KMS-11 (cell line): Measurements from ENCODE around the gene TCF7L1.

Experiments used
- H2AFZ ChIP-seq: fragments of 200-600 bp; sonication (generic); 2 replicates; pipeline ENCODE4 v1.6.1; 2016; ENCODE audit warnings: antibody characterized with exemption, mixed run types, low read depth
- H3K27ac ChIP-seq: fragments of 200-600 bp; sonication (generic); 2 replicates; pipeline ENCODE4 v1.6.1; 2016; ENCODE audit warnings: mild to moderate bottlenecking, mixed run types
- H3K27me3 ChIP-seq: fragments of 200-600 bp; sonication (generic); 2 replicates; pipeline ENCODE4 v1.6.1; 2017; ENCODE audit warnings: mild to moderate bottlenecking, low read depth, mixed run types, moderate library complexity; ENCODE audit not compliant: insufficient read depth
- H3K36me3 ChIP-seq: fragments of 200-600 bp; sonication (generic); 2 replicates; pipeline ENCODE4 v1.6.1; 2017; ENCODE audit warnings: mild to moderate bottlenecking, mixed run types; ENCODE audit not compliant: insufficient read depth
- H3K4me1 ChIP-seq: fragments of 200-600 bp; sonication (generic); 2 replicates; pipeline ENCODE4 v1.6.1; 2016; ENCODE audit warnings: mild to moderate bottlenecking, low read depth, mixed run types; ENCODE audit not compliant: poor library complexity, severe bottlenecking
- H3K4me2 ChIP-seq: fragments of 200-600 bp; sonication (generic); 2 replicates; pipeline ENCODE4 v1.7.0; 2016; ENCODE audit warnings: mild to moderate bottlenecking, mixed run types
- H3K4me3 ChIP-seq: fragments of 200-600 bp; sonication (generic); IDR thresholded peaks from 2 replicates; pipeline ENCODE4 v1.6.1; 2017; ENCODE audit warnings: low read depth, low read length, mixed read lengths; ENCODE audit not compliant: insufficient read depth
- H3K79me2 ChIP-seq: fragments of 200-600 bp; sonication (generic); 2 replicates; pipeline ENCODE4 v1.6.1; 2016; ENCODE audit warnings: low read depth, mixed run types; ENCODE audit not compliant: insufficient read depth
- H3K9ac ChIP-seq: fragments of 200-600 bp; sonication (generic); 2 replicates; pipeline ENCODE4 v1.6.1; 2016; ENCODE audit warnings: mild to moderate bottlenecking, mixed run types
- H4K20me1 ChIP-seq: fragments of 200-600 bp; sonication (generic); 2 replicates; pipeline ENCODE4 v1.6.1; 2016; ENCODE audit warnings: mild to moderate bottlenecking, mixed run types; ENCODE audit not compliant: insufficient read depth
- TF ChIP-seq, protein P1 (sequence below): fragments of 200-600 bp; sonication (generic); conservative IDR thresholded peaks from 2 replicates; pipeline ENCODE4 v1.6.1; 2017; ENCODE audit warnings: low read depth, mild to moderate bottlenecking, antibody characterized with exemption, low read length, moderate library complexity, mixed read lengths

The TCF7L1 gene

DNA sequence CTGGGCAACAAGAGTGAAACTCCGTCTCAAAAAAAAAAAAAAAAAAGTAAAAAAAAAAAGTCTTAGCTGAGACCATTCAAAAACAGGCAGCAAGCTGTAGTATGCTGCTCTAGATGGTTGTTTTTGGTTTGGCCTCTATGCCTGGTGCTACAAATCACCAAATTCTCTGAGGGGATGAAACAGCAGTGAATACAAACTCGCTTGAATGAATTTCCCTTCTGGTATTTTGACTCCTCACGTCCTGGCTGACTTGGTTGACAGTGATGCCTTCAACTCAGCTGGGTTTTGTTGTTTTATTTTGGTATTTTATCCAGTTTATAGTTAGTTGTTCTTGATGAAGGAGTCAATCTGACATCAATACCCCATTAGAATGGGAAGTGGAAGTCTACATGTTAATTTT is 3.3 kb upstream of the TCF7L1 start:
- H3K79me2 ChIP-seq = no peaks in the 10 kb centered on the region
- no peaks in the 10 kb centered on the region for H4K20me1 ChIP-seq
- H3K27ac ChIP-seq = no peak overlapping the region
- H3K4me2 ChIP-seq = no peak overlapping the region
- no peaks in the 10 kb centered on the region for H3K27me3 ChIP-seq
- H3K4me1 ChIP-seq = peaks cover 5% of the 10 kb centered on the region
- H3K36me3 ChIP-seq = no peaks in the 10 kb centered on the region
- H3K9ac ChIP-seq = no peak overlapping the region
- TF ChIP-seq, protein P1, sequence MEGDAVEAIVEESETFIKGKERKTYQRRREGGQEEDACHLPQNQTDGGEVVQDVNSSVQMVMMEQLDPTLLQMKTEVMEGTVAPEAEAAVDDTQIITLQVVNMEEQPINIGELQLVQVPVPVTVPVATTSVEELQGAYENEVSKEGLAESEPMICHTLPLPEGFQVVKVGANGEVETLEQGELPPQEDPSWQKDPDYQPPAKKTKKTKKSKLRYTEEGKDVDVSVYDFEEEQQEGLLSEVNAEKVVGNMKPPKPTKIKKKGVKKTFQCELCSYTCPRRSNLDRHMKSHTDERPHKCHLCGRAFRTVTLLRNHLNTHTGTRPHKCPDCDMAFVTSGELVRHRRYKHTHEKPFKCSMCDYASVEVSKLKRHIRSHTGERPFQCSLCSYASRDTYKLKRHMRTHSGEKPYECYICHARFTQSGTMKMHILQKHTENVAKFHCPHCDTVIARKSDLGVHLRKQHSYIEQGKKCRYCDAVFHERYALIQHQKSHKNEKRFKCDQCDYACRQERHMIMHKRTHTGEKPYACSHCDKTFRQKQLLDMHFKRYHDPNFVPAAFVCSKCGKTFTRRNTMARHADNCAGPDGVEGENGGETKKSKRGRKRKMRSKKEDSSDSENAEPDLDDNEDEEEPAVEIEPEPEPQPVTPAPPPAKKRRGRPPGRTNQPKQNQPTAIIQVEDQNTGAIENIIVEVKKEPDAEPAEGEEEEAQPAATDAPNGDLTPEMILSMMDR = no peak
- no peak overlapping the region for H3K4me3 ChIP-seq
- no peak overlapping the region for H2AFZ ChIP-seq

DNA sequence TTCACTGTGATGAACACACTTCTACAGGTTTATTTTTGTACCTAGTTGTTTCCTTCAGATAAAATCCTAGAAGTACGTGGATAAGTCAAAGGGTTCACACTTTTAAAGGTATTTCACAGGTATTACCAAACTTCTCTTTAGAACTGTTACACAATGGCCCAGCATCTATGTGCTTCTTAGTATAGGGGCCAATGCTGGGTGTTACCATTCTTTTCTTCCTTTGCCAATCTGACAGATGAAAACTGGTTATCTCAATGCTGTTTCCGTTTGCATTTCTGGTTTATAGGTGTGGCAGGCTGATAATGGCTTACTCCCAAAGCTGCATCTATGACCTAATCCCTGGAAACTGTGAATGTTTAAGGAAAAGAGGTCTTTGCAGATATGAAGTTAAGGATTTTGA is 2.8 kb upstream of the TCF7L1 start:
- H3K4me3 ChIP-seq = no peak overlapping the region
- H3K79me2 ChIP-seq = no peaks in the 10 kb centered on the region
- TF ChIP-seq, protein P1 = no peak
- peaks cover 5% of the 10 kb centered on the region for H3K4me1 ChIP-seq
- no peaks in the 10 kb centered on the region for H4K20me1 ChIP-seq
- H3K36me3 ChIP-seq = no peaks in the 10 kb centered on the region
- H3K27ac ChIP-seq = no peak overlapping the region
- no peak overlapping the region for H2AFZ ChIP-seq
- no peaks in the 10 kb centered on the region for H3K27me3 ChIP-seq
- H3K4me2 ChIP-seq = no peak overlapping the region
- H3K9ac ChIP-seq = no peak overlapping the region

DNA sequence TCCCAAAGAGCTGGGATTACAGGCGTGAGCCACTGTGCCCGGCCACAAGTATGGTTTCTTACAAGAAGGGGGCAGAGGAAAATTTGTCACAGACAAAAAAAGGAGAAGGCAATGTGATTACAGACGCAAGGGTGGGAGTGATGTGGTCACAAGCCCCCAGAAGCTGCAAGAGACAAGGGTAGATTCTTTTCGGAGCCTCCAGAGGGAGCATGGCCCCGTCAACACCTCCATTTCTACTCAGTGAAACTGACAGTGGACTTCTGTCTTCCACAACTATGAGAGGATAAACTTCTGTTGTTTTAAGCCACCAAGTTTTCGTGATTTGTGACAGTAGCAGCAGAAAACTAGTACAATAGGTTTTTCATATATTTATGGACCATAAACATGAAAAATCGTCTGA is 2.1 kb upstream of the TCF7L1 start:
- H3K4me2 ChIP-seq = no peak overlapping the region
- no peaks in the 10 kb centered on the region for H3K79me2 ChIP-seq
- H3K9ac ChIP-seq = no peak overlapping the region
- H4K20me1 ChIP-seq = no peaks in the 10 kb centered on the region
- H3K27me3 ChIP-seq = no peaks in the 10 kb centered on the region
- TF ChIP-seq, protein P1 = no peak
- no peak overlapping the region for H3K27ac ChIP-seq
- peaks cover 5% of the 10 kb centered on the region for H3K4me1 ChIP-seq
- H3K36me3 ChIP-seq = no peaks in the 10 kb centered on the region
- H3K4me3 ChIP-seq = no peak overlapping the region
- no peak overlapping the region for H2AFZ ChIP-seq

DNA sequence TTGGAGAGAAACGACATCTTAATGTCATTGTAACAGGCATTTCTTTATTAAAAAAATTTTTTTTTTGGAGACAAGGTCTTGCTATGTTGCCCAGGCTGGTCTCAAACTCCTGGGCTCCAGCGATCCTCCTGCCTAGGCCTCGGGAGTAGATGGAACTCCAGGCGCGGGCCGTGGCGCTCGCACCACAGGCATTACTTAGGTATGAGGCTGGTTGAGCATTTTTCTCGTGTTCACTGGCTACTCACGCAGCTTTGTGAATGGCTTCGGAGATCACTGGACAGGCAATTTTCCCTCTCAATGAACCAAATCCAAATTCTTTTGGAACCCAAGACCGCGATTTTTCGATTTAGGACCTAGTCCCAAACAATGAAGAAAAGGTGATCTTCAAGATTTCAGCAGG is 795 bp upstream of the TCF7L1 start:
- Histone ChIP-seq H3K4me2 (peak overlapping the region; percentile 75), H2AFZ (peak overlapping the region; percentile 72), H3K27me3 (no peaks in the 10 kb centered on the region), H3K4me1 (peaks cover 5% of the 10 kb centered on the region), H3K27ac (no peak overlapping the region), H3K79me2 (no peaks in the 10 kb centered on the region), H3K9ac (peak overlapping the region; percentile 1; the same call in 1 of the 2 replicates), H3K36me3 (no peaks in the 10 kb centered on the region), H3K4me3 (peak overlapping the region; percentile 84), H4K20me1 (no peaks in the 10 kb centered on the region)
- TF ChIP-seq, protein P1 = no peak
